Embryonic facial prominence (tissue), 1 donor: ENCODE data around the gene SPATA16.

Source experiments
- DNase-seq: peaks from one replicate; pipeline ENCODE4 v3.0.0-alpha.2; 2016; ENCODE audit errors: extremely low spot score

The SPATA16 gene

DNA sequence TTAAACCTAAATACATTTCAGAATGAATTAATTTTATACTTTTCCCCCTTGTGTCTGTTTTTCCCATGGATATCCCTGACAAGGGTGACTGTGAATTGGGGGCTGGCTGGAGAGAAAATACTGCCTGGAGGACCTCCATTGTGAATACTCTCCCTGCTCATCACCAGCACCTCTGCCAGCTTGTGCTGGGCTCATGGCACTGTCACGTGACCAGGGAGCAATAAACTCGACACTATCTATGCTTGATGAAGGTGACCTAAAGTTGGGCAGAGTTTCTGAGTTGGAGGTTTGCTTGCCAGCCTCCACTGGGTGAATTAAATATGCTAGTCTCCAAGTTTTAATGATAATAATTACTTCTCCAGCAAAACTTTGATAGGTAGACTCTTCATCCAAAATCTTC is 189.5 kb downstream of the SPATA16 start:
- DNase-seq, result no peak

DNA sequence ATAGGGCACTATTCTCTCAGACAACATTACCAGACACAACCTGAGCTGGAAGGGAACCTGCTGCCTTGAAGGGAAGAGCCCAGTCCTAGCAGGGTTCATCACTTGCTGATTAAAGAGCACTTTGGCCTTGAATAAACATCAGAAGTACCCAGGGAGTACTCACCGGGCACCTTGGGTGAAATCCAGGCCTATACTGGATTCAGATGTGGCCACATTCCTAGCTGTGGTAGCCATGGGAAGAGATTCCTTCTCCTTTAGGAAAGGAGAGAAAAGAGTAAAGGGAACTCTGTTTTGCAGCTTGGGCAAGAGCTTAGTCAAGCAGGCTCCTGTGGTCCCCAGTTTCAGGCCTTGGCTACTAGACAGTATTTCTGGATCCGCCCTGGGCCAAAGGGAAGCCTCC is 195.0 kb downstream of the SPATA16 start:
- no peak for DNase-seq

DNA sequence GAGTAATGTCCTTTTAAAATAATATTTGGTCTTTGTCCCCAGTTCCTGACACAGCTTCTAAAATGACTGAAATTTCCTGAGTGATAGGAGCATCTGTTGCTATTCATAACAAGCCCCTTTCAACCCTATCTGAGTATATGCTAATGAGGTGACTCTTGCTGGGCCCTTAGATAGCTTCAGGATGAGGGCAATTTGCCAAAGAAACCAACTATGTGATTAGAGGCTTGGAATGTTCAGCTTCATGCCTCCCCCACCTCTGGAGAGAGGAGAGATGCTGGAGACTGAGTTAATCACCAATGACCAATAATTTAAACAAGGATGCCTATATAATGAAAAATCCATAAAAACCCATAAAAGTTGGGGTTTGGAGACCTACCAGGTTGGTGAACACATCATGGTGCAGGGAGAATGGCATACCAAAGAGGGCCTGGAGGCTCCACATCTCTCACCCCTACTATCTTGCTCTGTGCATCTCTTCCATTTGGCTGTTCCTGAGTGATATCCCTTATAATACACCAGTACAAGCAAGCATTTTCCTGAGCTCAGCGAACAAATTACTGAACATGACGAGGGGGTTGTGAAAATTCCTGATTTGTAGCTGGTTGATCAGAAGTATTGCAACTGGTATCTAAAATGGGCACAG is 201.3 kb downstream of the SPATA16 start:
- DNase-seq, result no peak

DNA sequence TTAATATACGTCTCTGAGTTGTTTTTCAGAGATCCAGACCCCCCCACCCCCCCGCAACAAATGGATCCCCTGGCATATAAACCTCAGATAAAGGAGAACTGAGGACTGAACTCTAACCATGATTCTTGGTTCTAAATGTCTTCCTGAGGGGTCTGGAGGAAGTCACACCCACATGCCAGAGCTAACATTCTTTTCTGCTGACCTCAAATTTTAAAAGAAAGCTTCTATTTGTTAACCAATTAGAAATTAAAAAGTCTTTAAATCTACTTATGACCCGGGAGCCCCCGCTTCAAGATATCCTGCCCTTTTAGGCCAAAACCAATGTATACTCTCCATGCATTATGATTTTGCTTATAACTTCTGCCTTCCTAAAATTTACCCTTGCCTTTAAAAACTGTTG is 202.2 kb downstream of the SPATA16 start:
- no peak for DNase-seq

DNA sequence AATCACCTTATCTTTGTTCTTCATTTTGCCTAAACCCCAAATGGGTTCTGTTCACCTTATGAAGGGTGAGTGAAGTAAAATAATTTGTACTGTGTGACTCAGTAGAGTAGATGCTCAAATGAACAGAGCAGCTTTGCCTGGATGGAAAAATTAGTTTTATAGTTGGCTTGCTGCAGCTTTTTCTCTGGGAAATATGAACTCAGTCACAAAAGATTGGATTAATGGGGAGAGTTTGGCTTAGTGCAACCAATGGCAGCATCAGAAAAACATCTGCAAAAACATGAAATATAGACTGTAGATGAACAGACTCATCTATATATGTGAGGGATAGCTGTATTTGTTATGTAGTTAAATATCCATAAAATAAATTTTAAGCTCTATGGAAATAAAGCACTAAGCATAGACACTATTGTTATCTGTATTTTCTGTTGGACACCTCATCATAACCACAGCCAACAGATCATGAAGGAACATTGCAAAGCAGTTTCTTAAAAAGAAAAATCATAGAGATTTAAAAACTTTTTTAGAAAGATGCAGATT is 209.2 kb downstream of the SPATA16 start:
- no peak for DNase-seq

DNA sequence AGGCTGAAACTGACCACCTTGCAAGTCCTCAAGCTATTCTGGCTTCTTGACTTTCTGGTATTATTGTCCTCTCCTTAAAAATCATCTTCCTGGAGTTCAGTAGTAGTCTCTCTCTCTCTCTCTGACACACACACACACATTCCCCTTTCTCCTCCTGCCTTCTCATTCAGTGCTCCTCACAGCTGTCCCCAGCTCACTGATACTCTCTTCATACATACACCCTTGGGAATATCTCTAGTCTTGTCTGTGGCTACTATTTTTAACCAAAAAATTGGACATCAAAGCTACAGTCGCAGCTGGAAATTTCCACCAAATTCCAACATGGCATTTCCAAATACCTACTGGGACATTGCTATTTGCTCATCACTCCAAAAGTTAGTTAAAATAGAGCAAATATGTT is 211.6 kb downstream of the SPATA16 start:
- DNase-seq, result no peak

DNA sequence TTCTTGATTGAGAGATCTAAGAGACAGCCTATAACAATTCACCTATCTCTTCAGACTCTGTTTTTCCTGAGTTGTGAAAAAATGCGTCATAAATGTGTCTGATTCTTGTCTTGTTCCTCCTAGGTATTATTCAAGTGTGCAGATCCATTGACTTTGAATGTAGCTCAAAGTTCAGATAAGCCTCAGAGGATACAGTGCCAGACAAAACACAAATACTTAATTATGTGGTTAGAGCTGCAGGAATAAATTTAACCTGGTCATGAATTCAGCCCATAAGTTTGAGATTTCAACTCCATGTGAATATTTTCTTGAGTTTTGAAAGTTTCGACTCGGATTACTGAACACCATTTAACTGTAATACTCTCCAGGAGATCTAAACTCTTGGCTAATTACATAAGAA is 216.5 kb downstream of the SPATA16 start:
- no peak for DNase-seq

DNA sequence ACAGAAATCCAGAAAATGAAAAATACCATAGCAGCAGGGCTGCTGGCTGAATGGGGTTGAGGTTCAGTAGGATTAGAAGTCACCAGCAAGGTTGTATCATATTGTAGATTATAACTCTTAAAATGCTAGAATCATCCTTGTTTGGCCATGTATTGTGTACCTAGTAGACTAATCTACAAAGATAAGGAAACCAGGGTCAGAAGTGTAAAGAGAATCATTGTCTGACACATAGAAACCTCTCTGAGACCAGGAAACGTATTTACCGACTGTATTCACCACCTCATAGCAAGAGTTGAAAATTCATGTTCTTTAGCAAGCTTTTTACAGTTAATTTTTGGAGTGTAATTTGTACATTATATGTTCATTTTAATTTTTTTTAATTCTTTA is 221.7 kb downstream of the SPATA16 start:
- no peak for DNase-seq

DNA sequence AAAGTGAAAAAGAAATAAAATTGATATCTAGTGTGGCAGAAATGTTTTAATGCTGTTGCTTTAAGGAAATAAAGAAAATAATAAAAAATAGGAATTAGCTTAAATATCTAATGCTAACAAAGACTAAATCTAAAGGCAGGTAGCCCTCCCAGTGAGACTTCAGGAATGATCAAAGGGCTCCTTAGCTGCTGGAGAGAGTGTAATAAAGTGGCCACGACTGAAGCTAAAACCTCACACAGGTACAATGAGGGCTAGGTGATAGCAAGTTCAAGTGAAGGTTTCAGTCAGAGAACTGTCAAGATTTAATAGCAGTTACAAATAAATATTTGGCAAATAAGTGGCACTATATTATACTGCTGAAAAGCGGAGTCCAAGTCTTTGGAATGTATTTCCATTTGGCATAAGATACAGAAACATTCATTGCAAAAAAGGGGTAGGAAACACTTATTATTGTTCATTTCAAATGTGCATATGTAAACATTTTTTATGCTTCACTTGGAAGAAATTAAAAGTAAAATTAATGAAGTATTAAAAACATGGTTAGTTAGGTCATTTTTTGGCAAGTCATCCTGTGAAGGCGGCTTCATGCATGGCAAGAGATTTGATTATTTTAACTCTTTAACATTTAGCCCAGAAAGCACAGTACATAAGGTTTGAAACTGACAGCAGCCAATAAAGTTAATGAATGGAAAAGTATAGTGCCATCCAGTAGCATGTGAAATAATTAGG is 222.3 kb downstream of the SPATA16 start:
- DNase-seq, result no peak

DNA sequence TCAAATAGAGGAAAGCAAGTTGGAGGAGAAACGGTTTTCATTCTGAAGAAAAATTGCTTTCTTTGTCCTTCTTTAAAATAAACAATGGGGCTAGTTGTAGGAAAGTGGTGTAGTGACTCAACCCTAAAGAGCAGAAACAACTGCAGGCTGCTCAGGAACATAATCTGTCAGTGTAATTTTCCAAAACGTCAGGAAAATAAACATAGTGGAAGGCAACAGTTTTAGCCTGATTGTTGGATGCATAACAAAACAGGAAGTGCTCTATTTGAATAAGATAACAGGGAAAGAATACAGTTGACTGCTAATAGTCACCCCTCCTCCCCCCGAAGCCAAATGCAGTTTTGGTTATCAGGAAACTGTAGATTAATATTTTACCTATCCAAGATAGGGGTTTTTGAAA is 222.9 kb downstream of the SPATA16 start:
- no peak for DNase-seq

DNA sequence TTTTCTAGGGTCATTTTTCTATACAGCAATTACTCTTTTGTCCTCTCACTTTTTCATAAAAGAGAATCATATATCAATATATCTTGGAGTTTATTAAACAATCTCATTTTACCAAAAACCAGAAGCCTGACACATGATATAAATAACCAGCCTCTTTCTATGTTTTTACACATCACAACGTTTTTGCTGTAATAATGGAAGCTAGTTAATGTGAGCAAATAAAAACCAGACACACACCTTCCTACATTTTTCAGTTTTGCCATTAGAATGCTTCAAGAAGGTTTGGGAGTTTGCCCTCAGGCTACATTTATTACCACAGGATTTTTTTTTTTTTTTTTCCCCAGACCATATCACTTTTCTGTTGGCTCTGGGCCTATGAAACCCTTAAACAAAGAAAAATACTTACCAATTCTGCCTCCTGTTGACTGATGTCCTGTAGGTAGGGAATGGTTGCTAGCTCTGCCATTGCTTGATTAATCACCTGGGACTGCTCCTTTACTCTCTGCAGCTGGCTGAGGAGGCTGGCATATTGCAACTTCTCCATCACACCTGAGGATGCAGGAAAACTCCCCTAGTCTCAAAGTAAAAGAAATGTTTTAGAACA is 225.0 kb downstream of the SPATA16 start:
- DNase-seq, result no peak

DNA sequence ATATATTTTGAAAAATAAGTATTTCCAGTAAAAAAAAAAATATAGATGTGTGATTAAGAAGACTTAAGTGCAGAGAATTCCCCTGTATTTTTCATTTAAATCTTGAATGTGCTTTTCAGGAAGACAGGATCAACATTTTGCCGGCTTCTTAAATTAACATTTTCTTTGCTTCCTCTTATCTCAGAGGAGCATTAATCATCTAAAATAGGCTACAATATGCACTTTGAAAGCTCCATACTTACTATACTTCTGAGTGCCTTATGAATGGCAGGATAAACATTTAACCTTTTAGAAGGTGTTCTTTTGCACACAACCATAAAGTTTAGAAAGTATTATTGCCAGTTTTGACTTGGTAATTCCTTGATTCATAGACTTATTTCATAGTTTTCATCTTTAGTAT is 226.2 kb downstream of the SPATA16 start:
- no peak for DNase-seq

DNA sequence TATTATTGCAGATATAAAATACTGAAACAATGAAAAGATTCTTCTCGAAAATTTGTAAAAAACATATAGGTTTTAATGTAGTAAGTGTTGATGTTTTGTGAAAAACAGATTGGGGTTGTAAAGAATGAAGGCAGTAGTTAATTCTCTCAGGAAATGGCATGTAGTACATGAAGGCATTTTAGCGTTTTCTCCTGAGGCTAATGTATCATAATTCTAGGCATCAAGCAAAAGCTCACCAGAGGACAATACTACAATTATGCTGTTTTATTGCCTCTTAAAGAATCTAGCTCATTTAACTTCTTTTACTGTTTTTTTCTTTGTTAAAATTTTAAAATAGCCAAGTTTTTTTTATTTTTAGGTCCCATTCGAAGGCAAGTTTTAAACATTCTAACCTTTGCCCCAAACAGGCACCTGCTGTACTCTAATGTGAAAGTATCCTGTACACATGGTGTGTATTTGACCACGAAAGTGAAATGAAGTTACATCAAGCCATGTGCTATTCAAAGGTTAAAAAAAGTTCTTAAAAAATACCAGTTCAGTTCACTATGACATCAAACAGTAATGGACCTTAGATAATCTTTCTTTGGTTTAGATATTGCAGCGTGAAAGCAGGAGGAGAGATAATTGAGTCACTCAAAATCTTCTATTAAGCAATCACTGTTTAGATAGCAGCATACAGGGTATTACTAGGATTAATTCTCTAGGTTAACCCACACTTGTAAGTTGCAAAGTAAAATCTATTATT is 227.0 kb downstream of the SPATA16 start:
- no peak for DNase-seq

DNA sequence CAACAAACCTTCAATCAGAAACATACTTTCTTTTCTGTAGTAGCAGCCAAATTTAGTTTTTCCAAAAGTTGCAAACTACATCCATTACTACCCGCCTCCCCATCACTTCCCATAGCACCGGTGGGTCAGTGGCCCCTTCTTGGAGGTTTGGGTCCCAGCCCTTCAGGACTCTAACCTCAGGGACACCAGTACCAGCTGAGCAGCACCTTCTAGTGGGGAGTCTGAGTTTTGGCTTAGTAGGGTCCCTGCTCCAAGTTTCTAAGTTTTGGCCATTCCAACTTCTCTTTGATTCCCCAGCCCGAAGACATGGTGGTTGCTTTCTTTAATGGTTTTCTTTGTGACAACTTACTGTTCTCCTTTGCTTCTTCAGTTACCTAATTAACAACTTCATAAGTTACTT is 229.9 kb downstream of the SPATA16 start:
- no peak for DNase-seq

DNA sequence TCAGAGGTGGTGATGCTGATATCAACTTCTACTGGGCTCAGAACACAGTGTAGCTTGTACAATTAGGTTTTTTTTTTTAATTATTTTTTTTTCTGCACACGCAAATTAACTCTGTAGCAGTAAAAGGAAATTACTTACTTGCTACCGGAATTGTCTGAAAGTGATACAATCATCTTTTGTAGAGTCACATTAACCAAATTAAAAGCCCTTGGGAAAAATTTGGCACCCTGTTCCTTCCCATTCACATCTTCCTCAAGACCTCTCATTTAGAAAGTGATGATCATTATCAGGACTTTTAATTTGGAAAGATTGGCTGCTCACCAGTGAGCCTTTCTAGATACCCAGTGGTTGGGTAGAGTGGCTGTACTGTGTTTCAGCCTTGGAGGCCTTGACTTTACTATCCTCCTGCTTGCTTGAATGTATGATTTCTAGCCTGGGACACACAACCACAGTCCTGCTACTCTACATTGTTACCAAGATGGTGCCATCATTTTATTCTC is 232.2 kb downstream of the SPATA16 start:
- DNase-seq, result no peak

DNA sequence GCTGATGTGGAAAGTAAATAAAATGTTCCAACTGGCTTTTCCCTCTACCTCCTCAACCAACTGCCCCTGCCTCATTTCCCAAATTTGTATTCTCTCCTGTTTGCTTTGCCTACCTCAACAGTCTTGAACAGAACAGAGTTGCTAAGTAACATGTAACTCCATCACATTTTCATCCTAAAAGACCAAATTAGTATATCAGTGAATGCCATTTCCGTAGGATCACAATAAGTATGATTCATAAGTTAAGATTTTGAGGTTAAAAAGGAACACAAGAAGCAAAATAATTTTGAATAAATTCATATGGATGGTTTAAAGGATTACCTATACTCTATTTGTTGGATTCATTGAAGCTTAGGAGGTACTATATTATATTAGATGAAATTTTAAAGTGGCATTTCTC is 235.6 kb downstream of the SPATA16 start:
- no peak for DNase-seq

DNA sequence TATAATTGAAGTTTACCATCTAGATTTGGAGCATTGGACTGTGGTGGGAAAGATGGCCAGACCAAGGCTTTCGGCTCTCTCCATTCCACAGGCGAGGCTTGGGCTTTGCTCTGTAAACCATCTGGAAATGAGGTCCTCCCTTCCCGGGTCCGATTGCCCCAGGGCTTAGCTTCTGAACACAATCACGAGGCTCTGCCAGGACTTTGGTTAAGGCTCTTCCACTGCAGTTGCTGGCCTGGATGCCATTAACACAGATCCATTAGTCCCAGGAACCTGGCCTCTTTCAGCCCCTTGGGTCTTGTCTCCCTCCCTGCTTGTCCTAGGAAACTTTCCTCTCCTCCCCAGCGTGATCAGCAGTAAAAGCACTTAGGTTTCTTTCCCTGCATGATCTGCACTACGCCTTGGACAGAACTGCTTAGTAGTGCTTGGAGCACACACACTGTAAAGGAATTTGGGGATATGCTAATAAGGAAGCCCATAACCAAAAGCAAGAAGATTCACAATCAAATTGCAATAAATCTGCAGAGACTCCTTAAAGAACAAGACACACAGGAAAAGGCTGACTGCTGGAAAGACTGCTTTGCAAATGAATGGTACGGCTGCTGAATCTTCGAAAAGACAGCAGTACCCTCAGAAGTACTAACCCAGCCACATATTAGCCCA is 236.2 kb downstream of the SPATA16 start:
- no peak for DNase-seq

DNA sequence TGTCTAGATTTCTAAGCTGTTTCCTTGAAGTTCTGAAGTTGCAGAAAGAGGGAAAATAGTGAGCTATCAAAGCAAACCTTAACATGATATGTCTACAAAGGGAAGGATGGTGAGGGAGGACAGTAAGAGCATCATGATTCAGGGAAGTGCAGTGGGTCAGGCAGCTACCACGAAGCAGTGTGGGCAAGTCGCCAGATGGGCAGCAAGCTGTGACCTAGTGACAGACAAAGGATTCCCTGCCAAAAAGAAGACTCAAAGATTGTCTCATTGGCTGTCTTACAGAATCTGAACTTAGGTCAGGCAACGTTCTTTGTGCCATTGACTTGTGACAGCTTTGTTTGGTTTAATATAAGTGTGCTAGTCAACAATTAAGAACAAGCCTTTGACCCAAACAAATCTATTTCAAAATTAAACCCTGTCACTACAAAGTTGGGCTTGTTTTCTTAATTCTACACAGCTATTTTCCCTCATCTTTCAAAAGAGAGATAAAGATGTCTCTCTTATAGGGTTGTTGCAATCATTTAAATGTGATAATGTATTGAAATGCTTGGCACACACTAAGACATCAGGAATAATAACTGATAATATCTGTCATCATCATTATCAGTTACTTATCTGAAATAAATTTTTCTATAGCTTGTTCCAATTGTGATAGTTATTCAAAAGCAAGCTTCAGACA is 237.3 kb downstream of the SPATA16 start:
- DNase-seq, result no peak

DNA sequence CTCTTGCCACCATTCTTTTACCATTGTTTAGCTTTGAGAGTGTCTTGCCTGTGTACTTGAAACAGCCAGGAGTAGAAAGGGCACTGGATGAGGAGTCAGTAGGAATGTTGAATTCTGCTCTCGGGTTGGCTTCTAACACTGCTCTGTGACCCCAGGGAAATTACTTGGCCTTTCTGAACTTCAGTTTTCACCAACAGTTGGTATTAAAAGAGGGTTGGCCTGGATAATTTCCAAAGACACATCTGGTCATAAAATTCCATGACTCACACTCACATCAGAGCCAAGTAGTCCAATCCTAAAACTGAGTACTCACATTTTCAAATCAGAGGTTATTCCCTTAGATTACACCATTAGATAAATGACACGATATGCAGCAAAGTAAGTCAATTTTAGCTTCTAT is 248.9 kb downstream of the SPATA16 start:
- DNase-seq, result no peak

DNA sequence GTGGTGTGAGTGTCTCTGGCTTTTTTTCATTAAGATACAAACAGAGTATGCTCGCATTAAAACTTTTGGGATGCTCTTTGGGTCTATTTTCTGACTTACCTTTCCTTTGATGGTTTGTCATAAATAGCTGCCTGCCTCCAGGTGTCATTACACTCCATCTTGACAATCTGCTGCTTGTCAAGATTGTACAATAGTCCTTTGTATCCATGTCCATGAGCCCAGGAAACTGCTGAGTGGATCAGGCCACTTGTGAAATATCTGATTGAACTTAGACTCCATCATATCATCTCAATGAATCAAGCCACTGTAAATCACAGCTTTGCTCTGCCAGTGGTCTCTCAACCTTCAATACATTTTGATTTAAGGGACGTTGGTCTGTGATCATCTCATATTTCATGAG is 255.3 kb downstream of the SPATA16 start:
- no peak for DNase-seq

DNA sequence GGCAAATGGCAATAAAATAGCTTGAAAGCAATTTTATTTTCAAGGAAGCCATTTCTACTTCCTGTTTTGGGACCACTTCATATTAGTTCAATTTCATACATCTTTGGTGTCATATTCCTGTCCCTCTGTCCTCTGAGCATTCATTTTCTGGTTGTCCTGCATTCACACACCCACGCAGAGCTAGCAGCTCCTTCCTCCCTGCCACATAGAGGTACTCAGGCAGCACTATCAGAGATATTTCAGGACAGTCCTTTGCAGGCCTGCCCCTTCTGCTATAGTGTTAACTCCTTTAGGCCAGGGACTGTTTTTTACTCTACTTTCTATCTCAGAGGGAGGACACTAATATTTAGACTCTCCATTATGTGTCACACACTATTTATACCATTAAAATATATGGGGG is 258.5 kb downstream of the SPATA16 start:
- no peak for DNase-seq
